Dermis blood vessel endothelial cell (primary cell): ENCODE results near the gene ABCB4. TPM values are rescaled to one million over a fixed set of nuclear protein-coding genes. Genes with fewer than 3 reads are reported as not detected.
"Not testable (repeated sequence)": the region's sequence is repeated elsewhere in the genome, so short reads cannot be mapped to it uniquely, and the experiment has no call there.

Experiments used
- DNase-seq: peaks from one replicate; pipeline ENCODE4 v3.0.0; 2010
- total RNA-seq: library from RNA; depleted of rRNA; stranded (reverse); fragments of >200 nt; gene quantifications from 2 replicates; pipeline ENCODE4 v1.2.3, GENCODE V29; 2014

Gene ABCB4
- total RNA-seq, 1 donor from 2014 or later, result 0.34 TPM

- peak; percentile 69 for DNase-seq
Measured at GRCh38 chr7:87474533-87475358, 734 bp downstream of the ABCB4 start.

DNA sequence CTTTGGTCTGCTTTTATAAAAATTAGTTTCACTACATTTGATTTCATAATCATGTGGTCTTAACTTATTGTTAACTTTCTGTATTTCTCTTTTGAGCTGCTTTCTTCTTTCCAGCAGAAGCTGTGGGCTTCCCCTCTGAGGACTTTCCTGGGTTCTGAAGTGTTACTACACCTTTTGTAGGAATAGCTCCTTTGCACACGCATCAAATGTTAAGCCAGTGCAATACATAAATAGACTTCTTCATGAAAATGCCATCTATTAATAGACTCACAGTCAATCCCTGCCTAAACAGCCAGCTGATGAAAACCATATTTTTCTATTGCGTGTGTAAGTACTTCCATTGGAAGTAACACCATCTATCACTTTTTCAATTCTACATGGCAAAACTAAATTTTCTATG, 1.5 kb downstream of the ABCB4 start:
- DNase-seq, result no peak

DNA sequence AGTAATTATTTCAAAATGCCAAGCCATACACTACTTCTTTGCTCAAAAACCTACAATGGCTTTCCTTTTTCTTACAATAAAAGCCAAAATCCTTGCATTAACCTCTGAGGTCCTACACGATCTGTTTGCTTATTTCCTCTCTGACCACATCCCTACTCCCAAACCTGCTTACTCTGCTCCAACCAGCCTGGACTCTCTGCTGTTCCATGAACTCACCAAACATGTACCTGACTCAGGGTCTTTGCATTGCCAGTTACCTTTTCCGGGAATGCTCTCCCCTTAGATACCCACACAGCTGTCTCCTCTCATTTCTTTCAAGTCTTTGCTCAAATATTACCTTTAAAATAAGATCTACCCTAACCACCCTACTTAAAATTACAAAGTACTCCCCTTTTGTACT, 2.3 kb downstream of the ABCB4 start:
- no peak for DNase-seq

DNA sequence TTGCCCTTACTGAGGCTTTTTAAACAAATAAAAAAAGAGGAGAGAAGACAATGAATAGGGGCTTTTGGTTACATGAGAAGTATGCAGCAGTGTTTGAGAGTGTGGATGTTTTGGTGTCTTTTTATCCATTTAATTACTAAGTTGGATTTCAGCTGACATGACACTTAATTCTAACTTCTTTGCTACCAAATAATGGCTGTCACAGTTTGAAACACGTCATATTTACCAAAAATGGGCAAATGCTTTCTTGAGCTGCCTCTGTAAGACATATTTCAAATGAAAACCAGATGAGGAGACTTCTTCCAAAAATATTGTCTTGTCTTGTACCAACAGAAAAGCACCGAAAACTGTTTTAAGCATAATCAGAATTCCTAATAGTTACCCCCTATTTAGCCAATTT, 4.0 kb downstream of the ABCB4 start:
- DNase-seq, result no peak

DNA sequence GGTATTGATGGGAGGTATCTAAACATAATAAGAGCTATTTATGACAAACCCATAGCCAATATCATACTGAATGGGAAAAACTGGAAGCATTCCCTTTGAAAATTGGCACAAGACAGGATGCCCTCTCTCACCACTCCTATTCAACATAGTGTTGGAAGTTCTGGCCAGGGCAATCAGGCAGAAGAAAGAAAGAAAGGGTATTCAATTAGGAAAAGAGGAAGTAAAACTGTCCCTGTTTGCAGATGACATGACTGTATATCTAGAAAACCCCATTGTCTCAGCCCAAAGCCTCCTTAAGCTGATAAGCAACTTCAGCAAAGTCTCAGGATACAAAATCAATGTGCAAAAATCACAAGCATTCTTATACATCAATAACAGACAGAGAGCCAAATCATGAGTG, 6.3 kb downstream of the ABCB4 start:
- not testable (repeated sequence) for DNase-seq

- not testable (repeated sequence) for DNase-seq
Measured at GRCh38 chr7:87465534-87465880, 10.0 kb downstream of the ABCB4 start.

- DNase-seq, result not testable (repeated sequence)
Measured at GRCh38 chr7:87464830-87465533, 10.5 kb downstream of the ABCB4 start.

GRCh38 chr7:87463982-87464381, 11.5 kb downstream of the ABCB4 start:
- DNase-seq, result no peak

- not testable (repeated sequence) for DNase-seq
Measured at GRCh38 chr7:87460444-87460843, 15.0 kb downstream of the ABCB4 start.

DNA sequence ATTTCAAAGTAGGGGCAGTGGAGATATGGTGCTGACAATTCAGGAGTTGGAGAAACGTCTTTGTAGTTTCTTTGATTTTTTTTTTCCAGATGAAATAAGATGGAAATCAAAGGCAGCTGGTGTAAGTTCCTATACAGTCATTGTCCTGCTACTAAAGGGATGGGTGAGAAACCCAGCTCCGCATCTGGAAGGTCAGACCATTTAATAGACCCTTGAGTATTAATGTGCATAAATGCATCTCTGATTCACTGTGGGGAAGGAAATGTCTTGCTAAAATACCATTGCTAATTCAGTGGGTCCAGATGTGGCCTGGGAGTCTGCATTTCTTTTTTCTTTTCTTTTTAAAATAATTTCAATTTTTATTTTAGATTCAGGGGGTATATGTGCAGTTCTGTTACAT, 15.5 kb downstream of the ABCB4 start:
- no peak for DNase-seq

GRCh38 chr7:87458148-87458547, 17.3 kb downstream of the ABCB4 start:
- DNase-seq, result no peak

- no peak for DNase-seq
Measured at GRCh38 chr7:87456247-87456646, 19.2 kb downstream of the ABCB4 start.

- no peak for DNase-seq
Measured at GRCh38 chr7:87452279-87452678, 23.2 kb downstream of the ABCB4 start.

DNA sequence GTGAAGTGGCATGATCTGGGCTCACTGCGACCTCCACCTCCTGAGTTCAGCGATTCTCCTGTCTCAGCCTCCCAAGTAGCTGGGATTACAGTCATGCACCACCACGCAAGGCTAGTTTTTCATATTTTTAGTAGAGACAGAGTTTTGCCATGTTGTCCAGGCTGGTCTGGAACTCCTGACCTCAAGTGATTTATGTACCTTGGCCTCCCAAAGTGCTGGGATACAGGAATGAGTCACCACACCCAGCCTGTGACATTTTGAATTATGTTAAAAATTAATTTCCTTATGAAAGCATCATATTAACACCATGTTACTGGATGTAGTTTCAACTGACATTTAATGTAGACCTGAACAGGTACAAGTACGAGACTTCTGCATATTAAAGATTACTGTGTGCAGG, 24.3 kb downstream of the ABCB4 start:
- no peak for DNase-seq

DNA sequence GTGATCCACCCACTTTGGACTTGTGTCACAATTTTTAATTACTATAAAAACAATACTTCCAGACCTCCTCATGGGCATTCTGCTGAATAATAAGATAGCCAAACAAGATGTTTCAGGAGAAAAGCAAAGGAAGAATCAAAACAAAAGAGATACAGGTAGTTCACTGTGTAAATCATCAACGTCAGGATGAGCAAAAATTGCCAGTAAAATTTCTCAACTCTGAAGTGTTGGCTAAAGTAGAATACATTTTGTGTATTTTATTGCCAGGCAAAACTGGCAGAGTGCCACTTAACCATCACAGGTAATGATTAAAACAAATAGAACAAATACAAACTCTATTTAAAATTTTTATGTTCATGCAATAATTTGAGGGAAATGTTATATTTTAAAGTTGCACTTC, 24.8 kb downstream of the ABCB4 start:
- DNase-seq, result no peak

DNA sequence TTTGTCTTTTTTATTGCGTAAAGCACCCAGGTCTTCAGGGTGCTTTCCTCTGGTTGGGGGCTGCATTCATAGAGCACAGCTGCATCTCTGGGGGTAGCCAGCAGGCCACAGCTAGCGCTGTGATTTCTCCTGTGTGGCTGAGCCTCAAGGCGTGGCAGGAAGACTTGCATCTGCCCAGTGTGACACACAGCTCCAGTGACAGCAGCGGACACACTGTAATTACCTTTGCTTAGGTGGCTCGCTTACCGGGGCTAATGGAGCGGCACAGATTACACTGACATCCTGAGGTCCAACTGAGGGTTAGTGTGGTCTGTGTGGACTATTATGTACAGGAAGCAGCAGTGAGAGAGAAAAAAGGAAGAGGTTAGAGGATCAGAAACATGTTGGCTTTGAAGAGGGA, 27.1 kb downstream of the ABCB4 start:
- no peak for DNase-seq

DNA sequence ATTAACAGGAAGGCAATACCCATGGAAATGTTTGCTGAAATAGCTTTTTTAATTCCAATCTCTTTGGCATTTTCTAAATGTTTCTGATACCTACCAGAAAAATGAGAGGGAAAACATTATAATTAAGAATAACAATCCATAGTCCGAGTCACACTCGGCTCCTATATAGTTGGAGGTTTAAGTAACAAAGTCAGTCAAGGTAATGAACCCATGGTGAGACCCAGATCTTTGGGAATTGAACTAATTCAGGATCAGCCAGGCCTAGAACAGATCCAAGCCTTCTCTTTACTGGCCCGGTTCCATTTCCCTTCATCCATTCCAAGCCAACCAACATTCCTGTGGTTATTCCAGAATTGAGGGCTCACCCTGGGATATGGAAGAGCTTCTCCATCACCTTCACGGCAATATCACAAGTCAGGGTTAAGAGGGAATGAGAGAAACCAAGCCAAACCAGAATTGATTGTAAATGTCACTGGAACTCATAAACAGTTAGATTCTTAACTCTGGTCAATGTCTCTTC, 28.3 kb downstream of the ABCB4 start:
- DNase-seq, result no peak

- DNase-seq, result no peak
Measured at GRCh38 chr7:87445897-87446296, 29.6 kb downstream of the ABCB4 start.

DNA sequence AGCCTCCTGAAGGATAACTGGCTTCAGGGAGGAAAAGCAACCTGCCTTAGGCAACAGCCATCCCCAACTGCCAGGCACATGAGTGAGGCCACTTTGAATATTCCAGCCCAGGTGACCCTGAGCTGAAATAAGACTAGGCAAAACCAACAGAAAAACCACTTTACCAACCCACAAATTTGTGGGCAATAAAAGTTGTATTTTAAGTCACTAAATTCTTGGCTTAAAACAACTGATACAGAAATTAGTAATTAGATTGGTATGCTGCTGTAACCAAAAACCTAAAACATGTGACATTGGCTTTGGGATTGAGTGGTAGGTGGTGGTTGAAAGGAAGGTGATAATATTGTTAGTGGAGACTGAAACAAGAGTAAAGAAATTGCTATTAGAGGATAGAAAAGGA, 39.9 kb downstream of the ABCB4 start:
- DNase-seq, result no peak

- DNase-seq, result no peak
Measured at GRCh38 chr7:87432536-87432935, 42.9 kb downstream of the ABCB4 start.

DNA sequence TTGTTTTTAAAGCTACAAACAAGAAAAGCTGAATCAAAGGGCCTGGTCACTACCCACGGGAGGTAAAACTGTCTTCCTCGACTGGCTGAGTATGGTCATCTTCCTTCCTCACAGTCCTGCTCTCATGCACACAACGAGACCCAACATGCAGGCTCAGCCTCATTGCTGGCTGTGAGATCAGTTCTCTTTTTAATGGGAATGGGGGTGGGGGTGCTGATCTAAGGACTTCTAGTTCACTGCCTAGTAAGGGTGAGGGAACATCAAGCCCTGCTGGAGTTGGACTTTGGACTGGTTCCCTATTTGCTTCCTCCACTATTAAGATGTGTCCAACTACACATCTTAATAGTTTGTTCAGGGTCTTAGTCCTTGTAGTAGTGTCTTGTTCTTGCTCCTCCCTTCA, 48.2 kb downstream of the ABCB4 start:
- DNase-seq, result no peak

DNA sequence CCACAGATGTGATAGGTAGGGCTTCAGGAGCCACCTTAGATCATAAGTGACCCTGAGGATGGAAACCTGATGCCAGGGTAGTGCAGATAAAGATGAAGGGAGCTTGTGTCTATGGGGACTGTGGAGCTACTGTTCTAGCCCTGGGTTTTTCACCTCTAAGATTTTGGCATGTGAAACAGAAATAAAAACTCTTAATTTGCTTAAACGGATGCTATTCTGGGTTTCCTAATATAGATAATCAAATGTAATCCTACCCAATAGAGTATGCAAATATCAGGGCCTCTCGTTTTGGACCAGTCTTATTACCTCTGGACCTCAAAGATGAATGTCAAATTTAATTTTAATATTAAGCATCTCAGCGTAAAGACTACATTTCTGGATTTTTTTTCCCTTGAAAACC, 49.3 kb downstream of the ABCB4 start:
- no peak for DNase-seq

- DNase-seq, result no peak
Measured at GRCh38 chr7:87424075-87424474, 51.4 kb downstream of the ABCB4 start.

- DNase-seq, result no peak
Measured at GRCh38 chr7:87420173-87420572, 55.3 kb downstream of the ABCB4 start.
